Duodenal mucosa (tissue), 2 donors: Measurements from ENCODE around the gene BRSK2.

ENCODE experiments used
- H3K27ac ChIP-seq: one replicate; pipeline ENCODE4 v1.7.0; 2013; ENCODE audit warnings: low read depth, low read length
- H3K27me3 ChIP-seq, 2 donors: one replicate each; pipeline ENCODE4 v1.7.0; 2013; ENCODE audit warnings: low read length in 2 of 2, control low read depth in 1 of 2; ENCODE audit not compliant: insufficient read depth in 2 of 2, control insufficient read depth in 1 of 2
- H3K36me3 ChIP-seq, 2 donors: one replicate each; pipeline ENCODE4 v1.7.0; 2013; ENCODE audit warnings: low read length in 2 of 2, control low read depth in 1 of 2; ENCODE audit not compliant: insufficient read depth in 2 of 2, control insufficient read depth in 1 of 2
- H3K4me1 ChIP-seq, 2 donors: one replicate each; pipeline ENCODE4 v1.7.0; 2013; ENCODE audit warnings: low read length in 2 of 2, control low read depth in 1 of 2; ENCODE audit not compliant: insufficient read depth in 2 of 2, control insufficient read depth in 1 of 2
- H3K4me3 ChIP-seq, 2 donors: one replicate each; pipeline ENCODE4 v1.7.0; 2013; ENCODE audit warnings: low read length in 2 of 2, low read depth in 1 of 2
- H3K9ac ChIP-seq, 2 donors: one replicate each; pipeline ENCODE4 v1.7.0; 2013; ENCODE audit warnings: low read length in 2 of 2, low read depth in 1 of 2
- H3K9me3 ChIP-seq, 2 donors: one replicate each; pipeline ENCODE4 v1.7.0; 2013; ENCODE audit warnings: low read length in 2 of 2, control low read depth in 1 of 2; ENCODE audit not compliant: control insufficient read depth in 1 of 2

BRSK2 gene

DNA sequence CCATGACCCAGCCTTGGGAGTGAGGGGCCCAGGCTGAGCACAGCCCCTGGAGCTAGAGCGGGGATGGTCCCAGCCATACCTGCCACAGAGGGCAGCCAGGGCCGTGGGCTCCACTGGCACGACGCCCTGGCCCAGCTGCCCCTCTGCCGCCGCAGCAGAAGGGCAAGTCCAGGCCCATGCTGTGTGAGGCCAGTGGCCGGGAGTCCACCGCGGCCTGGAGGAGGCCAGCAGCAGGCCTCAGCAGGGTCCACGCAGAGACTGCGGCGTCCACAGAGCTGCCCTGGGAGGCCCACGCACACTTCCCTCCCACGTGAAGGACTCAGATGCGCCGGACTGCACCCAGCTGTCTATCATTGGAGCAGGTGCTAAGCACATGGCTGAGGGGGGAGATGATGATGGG lies 73.3 kb downstream of the BRSK2 start:
- Histone ChIP-seq H3K27ac (no peak overlapping the region), H3K36me3 (peaks cover 0 to 9% of the 10 kb centered on the region in 2 donors), H3K4me1 (peaks cover 0 to 7% of the 10 kb centered on the region in 2 donors), H3K9ac (no peak overlapping the region), H3K9me3 (peaks cover 0 to 5% of the 10 kb centered on the region in 2 donors), H3K4me3 (no peak overlapping the region), H3K27me3 (no peaks in the 10 kb centered on the region)

DNA sequence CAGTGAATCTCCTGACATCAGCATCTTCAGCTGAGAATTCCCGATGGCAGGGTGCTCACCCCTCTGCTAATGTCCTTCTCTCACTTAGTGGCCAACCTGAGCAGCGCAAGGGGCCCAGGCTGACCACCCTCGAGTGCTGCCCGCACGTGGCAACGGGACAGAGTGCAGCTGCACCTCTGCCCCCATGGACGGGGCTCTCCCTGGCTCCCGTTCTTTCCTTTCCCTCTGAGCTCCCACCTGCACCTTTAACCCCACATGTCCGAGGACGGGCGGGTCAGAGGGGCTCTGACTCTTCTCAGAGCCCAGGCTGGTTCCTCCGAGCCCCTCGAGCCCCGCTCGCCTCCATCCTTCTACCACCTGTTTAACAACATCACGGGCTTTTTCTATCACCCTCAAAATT lies 77.0 kb downstream of the BRSK2 start:
- Histone ChIP-seq H3K4me3 (no peak overlapping the region), H3K9ac (no peak overlapping the region), H3K36me3 (peaks cover 10 to 35% of the 10 kb centered on the region in 2 donors), H3K27me3 (no peaks in the 10 kb centered on the region), H3K27ac (no peak overlapping the region), H3K9me3 (peaks cover 0 to 5% of the 10 kb centered on the region in 2 donors), H3K4me1 (no peaks in the 10 kb centered on the region)

GRCh38 chr11:1467270-1467669 lies 77.5 kb downstream of the BRSK2 start:
- Histone ChIP-seq H3K36me3 (peaks cover 10 to 37% of the 10 kb centered on the region in 2 donors), H3K4me1 (no peaks in the 10 kb centered on the region), H3K9ac (no peak overlapping the region), H3K4me3 (no peak overlapping the region), H3K27ac (no peak overlapping the region), H3K9me3 (peaks cover 0 to 5% of the 10 kb centered on the region in 2 donors), H3K27me3 (no peaks in the 10 kb centered on the region)

GRCh38 chr11:1468002-1468401 lies 78.3 kb downstream of the BRSK2 start:
- Histone ChIP-seq H3K4me1 (no peaks in the 10 kb centered on the region), H3K4me3 (no peak overlapping the region), H3K27me3 (no peaks in the 10 kb centered on the region), H3K27ac (no peak overlapping the region), H3K36me3 (peaks cover 10 to 44% of the 10 kb centered on the region in 2 donors), H3K9me3 (peaks cover 0 to 5% of the 10 kb centered on the region in 2 donors), H3K9ac (no peak overlapping the region)

- Histone ChIP-seq H3K27me3 (no peaks in the 10 kb centered on the region), H3K36me3 (peaks cover 10 to 49% of the 10 kb centered on the region in 2 donors), H3K27ac (no peak overlapping the region), H3K9ac (no peak overlapping the region), H3K4me3 (no peak overlapping the region), H3K9me3 (peaks cover 0 to 5% of the 10 kb centered on the region in 2 donors), H3K4me1 (no peaks in the 10 kb centered on the region)
These were observed 78.8 kb downstream of the BRSK2 start for GRCh38 chr11:1468473-1469066.

- Histone ChIP-seq H3K4me1 (no peaks in the 10 kb centered on the region), H3K9ac (no peak overlapping the region), H3K9me3 (peaks cover 0 to 3% of the 10 kb centered on the region in 2 donors), H3K36me3 (peaks cover 10 to 58% of the 10 kb centered on the region in 2 donors), H3K4me3 (no peak overlapping the region), H3K27me3 (no peaks in the 10 kb centered on the region), H3K27ac (no peak overlapping the region)
These were observed 79.7 kb downstream of the BRSK2 start for GRCh38 chr11:1469287-1469910.

GRCh38 chr11:1469911-1470680 lies 80.4 kb downstream of the BRSK2 start:
- H3K9ac ChIP-seq = no peak overlapping the region
- no peaks in the 10 kb centered on the region for H3K4me1 ChIP-seq
- no peak overlapping the region for H3K4me3 ChIP-seq
- no peak overlapping the region for H3K27ac ChIP-seq
- H3K9me3 ChIP-seq = no peaks in the 10 kb centered on the region
- H3K36me3 ChIP-seq = peaks cover 10 to 56% of the 10 kb centered on the region in 2 donors
- H3K27me3 ChIP-seq = no peaks in the 10 kb centered on the region

GRCh38 chr11:1470681-1471611 lies 81.2 kb downstream of the BRSK2 start:
- Histone ChIP-seq H3K9me3 (no peaks in the 10 kb centered on the region), H3K36me3 (peaks cover 14 to 58% of the 10 kb centered on the region in 2 donors), H3K9ac (no peak overlapping the region), H3K4me3 (no peak overlapping the region), H3K27ac (no peak overlapping the region), H3K27me3 (no peaks in the 10 kb centered on the region), H3K4me1 (no peaks in the 10 kb centered on the region)

DNA sequence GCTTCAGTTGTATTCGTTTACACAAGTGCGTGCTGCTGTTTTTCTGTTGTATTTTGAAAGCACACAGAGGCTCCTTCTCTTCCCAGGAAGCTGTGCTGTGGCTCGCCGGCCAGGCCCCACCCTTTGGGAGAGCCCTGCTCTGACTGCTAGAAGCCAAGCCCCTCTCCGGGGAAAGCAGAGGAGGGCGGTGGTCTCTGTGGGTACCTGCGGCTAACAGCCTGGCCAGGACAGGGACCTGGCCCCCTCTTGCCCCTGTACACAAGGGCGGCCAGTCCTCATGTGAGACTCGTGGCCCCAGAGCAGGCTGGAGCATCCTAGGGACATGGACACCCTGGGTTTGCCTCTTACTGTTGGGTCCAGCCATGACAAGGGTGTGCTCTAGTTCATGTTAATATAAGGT lies 82.0 kb downstream of the BRSK2 start:
- Histone ChIP-seq H3K4me1 (no peaks in the 10 kb centered on the region), H3K27ac (no peak overlapping the region), H3K9me3 (no peaks in the 10 kb centered on the region), H3K36me3 (peaks cover 16 to 66% of the 10 kb centered on the region in 2 donors), H3K27me3 (no peaks in the 10 kb centered on the region), H3K4me3 (no peak overlapping the region), H3K9ac (no peak overlapping the region)
